Parietal lobe (tissue), 1 donor: Measurements from ENCODE around the gene SLC5A2. TPM values are rescaled to one million over a fixed set of nuclear protein-coding genes. Genes with fewer than 3 reads are reported as not detected.

Experiments used
- total RNA-seq: library from RNA; depleted of rRNA; stranded (reverse); fragments of >200 nt; gene quantifications from one replicate; pipeline ENCODE4 v1.2.3, GENCODE V29; 2014

Gene SLC5A2
- 1.3 TPM for total RNA-seq

DNA sequence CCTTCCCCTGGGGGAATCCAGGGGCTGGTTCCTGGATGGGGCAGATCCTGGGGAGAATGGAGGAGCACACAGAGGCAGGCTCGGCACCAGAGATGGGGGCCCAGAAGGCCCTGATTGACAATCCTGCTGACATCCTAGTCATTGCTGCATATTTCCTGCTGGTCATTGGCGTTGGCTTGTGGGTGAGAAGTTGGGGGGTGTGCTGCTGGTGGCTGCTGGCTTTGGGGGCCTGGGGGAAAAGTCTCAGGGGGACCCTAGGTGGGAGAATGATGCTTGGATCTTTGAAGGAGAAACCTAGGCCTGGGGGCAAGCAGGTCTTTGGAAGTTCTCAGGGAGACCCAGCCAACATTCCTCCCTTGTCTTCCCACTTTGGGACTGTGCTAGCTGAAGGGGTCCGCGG, at the start of gene SLC5A2:
Gene SLC5A2, plus strand, starts transcription at position 43 of the 400 bp plus-strand sequence. Its CDS starts 14 bp downstream, at position 57.

DNA sequence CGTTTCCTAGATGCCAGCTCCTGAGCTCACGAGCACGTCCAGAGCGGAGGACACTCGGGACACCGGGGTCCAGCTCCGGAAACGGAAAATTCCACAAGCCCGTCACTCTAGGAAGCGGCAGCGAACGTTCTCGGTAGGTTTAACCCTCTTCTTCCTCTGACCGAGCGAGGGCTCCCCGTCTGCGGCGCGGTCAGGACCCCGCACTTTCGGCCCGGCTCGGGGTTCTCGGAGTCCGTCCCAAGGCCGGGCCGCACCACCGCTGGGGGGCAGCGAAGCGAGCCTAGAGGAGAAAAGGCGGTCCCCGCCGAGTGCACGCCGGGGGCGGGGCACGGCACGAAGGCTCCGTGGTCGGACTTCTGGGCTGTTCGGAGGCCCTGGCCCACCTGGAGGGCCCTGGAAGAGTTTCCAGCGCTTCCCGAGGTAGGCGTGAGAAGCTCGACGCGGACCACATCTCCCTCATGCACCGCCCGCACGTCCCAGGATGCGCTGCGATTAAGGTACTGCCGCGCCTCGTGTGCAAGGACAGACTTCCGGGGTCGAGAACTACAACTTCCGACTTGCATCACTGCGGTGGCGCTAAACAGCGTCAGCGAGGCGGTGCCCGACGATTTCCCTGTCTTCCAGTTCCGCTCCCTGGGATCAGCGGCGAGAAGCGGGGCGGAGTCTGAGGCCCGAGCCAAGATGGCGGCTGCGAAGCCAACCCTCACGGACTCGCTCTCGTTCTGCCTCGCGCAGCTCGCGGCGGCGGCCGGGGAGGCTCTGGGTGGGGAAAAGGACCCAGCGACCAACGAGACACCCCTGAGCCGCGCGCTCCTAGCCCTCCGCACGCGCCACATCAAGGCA, 23.9 kb upstream of the SLC5A2 start, which contains the start of gene ARMC5:
Gene ARMC5, plus strand, starts transcription at position 658 of the 843 bp plus-strand sequence. Its CDS starts 24 bp downstream, at position 682.

DNA sequence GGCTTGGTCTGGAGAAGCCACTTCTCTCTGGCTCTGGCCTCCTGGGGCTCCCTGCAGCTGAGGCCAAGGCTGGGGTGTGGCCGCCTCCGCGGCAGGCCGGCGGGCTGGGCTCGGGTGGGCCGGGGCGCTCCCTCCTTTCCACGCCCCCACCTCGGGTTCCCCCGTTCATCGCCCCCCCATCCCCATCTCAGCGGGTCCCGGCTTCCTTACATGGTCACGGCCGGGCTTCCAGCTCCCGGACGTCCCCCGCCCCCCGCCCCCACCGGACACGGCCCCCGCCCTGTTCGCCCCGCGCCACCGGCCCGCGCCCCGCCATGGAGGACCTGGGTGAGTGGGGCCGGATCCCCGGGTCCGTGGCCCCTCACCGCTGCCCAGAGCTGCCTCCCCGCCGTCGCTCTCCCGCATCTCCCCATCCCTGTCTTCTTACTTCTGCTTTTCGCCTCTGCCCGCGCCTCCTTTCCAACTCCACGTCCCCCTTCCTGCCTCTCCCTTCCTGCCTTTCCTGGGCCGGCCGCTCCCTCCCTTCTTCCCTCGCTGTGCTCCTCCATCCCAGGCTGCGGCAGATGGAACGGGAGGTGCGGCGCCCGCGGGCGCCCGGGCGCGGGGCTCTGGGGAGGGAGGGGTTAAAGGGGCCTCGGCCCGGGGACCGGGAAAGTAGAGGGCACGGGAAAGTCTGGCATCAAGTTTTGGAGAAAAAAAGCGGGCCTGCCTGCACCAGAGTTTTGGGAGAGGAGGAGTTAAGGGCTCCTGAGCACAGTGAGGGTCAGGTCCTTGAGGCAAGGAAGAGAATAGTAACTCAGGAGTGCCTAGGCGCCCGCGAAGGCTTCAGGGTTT, 10.8 kb upstream of the SLC5A2 start, which contains the start of gene TGFB1I1:
Gene TGFB1I1, plus strand, starts transcription at position 278 of the 834 bp plus-strand sequence. Its CDS starts 37 bp downstream, at position 315.

DNA sequence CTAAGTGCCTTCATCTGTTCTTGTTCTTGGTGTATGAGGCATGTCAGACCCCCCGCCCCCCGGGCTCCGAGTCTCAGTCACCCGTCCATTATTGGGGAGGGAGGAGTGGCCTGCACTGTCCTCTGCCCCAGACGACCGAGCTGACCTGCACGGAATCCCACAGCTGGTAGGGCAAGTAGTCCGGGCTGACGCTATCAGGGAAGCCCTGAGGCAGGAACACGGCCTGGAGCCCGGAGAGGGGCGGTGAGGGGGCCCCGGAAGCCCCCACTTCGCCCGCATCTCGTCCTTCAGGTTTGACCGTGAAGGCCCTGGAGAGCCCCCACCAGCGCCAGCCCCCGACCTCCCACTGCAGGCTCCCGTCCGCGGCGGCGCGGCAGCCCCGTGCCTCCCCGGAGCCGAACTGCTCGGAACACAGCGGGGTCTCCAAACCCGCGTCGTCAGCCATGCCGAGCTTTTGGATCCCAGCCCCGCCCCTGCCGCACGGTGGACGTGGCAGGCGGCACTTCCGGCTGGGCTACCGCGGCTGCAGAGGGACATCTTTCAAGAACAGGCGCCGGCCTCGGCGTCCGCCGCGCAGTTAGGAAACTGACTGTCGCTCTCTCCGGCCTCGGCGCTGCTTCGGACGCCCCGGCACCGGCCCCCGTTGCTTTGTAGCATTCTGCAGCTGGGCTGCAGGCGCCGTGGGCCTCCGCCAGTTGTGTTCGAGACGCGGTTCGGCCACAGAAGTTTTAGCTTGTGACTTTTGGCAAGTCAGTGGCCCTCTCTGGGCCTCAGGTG, 25.2 kb downstream of the SLC5A2 start, which contains the start of gene RUSF1:
Gene RUSF1, minus strand, starts transcription at position 463 of the 777 bp plus-strand sequence. Its CDS starts 18 bp downstream, at position 445.

DNA sequence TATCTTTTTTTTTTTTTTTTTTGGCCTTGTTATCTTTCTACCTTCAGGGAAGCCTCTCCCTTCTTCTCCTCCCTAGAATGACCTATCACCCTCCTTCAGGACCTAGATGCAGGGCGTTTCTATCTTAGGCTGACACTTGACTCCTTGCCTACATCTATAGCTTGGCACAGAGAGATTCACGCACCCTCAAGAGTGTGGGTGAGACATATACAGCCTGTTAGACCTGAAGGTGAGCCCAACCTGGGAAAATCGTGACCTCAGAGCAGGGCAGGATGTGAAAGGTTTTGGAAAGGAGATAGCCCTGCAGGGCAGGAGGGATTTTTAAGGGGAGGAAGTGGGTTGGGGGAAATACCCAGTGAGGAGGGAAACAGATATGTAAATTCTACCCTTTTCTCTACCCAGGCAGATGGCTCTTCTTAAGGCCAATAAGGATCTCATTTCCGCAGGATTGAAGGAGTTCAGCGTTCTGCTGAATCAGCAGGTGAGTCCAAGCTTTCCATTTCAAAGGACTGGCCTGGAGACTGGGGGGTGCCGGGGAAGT, 44.9 kb downstream of the SLC5A2 start, which contains the start of gene AHSP:
Gene AHSP, plus strand, starts transcription at position 167 of the 541 bp plus-strand sequence. Its CDS starts 240 bp downstream, at position 407.

Other genes with a start within 250 kb of the SLC5A2 start
- 1.3 TPM for gene ITGAM, start 223.1 kb upstream of the SLC5A2 start, total RNA-seq
- 1.3 TPM for gene ITGAX, start 127.9 kb upstream of the SLC5A2 start, total RNA-seq
- gene ITGAD, start 89.8 kb upstream of the SLC5A2 start, total RNA-seq: not detected
- not detected for gene COX6A2, start 54.8 kb upstream of the SLC5A2 start, total RNA-seq
- 1.3 TPM for gene ZNF843, start 40.3 kb upstream of the SLC5A2 start, total RNA-seq
- 8.8 TPM for gene ARMC5, start 23.6 kb upstream of the SLC5A2 start, total RNA-seq
- 4.1 TPM for gene TGFB1I1, start 11.0 kb upstream of the SLC5A2 start, total RNA-seq
- gene RUSF1, start 25.3 kb downstream of the SLC5A2 start, total RNA-seq: 47.3 TPM
- gene AHSP, start 44.8 kb downstream of the SLC5A2 start, total RNA-seq: 45.7 TPM